HCEC 1CT (cell line): ENCODE data around the gene BPIFB1.
A peak's percentile ranks its signal among the peaks of the same experiment; 100 is the strongest.

Source experiments
- DNase-seq: peaks from one replicate; pipeline ENCODE4 v3.0.0-alpha.2; 2017

The BPIFB1 gene

GRCh38 chr20:33301192-33301930 lies 18.3 kb downstream of the BPIFB1 start:
- DNase-seq: no peak

DNA sequence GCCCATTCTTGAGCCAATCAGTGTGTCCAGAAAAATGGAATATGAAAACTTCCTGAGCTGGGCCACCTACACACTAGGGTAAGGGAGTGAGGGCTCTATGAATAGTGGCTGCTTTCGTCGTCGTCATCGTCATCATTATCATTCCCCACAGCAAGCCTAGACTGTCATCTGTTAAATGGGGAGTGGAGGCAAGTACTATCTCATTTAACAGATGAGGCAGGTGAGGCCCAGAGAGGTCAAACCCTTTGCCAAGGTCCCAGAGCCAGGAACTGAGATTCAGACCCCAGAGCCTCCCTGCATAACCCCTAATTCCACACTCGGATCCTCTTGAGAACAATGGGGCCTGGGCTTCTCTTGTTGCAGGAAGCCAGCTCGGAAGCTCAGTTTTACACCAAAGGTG lies 20.6 kb downstream of the BPIFB1 start:
- no peak for DNase-seq

GRCh38 chr20:33304046-33304445 lies 21.0 kb downstream of the BPIFB1 start:
- no peak for DNase-seq

GRCh38 chr20:33305589-33306057 lies 22.6 kb downstream of the BPIFB1 start:
- DNase-seq: peak; percentile 31

DNA sequence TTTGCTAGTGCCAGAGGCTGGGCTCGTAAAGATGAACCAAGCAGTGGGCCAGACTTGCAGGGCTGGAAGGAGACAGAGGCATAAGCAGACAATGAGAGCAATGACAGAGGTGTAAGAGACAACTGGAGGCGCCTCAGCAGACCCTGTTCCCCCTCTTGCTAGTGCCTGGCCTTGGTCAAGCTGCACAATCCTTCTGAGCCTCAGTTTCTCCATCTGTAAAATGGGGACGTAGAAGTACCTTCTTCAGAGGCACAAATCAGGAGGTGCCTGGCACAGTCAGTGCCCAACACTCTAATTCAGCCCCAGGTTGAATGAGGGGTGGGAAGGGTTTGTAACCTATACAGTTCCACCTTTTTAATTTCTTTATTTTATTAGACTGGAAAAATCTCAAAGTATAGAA lies 23.2 kb downstream of the BPIFB1 start:
- no peak for DNase-seq

DNA sequence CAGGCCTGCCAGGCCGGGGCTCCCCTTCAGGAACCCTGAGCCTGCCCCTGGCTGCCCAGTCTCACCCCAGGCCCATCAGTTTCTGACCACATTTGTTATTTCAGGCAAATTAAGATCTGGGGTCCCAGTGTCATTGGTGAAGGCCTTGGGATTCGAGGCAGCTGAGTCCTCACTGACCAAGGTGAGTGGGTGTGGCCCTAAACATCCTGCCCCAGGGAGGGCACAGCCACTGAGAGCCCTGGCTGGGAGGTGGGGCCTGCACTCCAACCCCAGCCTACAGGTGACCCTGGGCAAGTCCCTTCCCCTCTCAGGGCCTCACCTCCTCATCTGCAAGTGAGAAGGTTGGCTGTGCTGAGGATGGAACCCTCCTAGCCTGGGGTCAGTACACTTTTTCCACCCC lies 23.8 kb downstream of the BPIFB1 start:
- no peak for DNase-seq

DNA sequence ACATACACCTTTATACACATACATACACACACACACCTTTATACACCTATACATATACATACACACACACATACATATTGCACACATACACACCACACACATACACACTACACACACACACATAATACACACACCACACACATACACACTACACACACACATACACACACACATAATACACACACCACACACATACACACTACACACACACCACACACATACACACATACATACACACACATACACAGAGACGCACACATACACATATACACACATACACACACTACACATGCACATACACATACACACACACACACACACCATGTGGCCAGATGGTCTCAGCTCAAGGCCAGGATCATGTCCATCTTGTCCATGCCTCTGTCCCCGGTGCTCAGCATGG lies 25.7 kb downstream of the BPIFB1 start:
- no peak for DNase-seq

- no peak for DNase-seq
Measured at GRCh38 chr20:33309631-33310030, 26.6 kb downstream of the BPIFB1 start.

DNA sequence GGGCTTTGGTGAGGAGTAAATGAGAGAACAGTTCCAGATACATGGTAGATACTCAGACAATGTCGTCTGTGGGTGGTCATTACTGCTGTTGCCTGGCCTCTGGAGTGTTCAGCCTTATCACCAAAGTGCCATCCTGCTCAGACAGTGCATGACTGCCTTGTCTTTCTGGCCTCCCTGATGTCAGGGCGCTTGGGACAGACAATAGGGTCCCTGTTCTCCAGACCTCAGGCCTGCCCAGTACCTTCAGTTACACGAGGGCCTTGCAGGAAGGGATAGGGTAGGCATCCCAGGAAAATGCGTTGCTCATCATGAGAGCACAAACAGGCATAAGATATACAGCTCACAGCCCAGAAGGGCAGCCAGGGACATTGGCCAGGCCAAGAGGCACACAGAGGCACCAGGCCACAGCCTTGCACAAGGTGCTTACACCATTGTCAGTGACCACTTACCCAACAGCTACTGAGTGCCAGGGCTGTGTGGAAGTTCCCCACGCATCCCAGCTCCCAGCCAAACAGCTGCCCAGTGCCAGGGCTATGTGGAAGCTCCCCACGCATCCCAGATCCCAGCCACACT lies 27.4 kb downstream of the BPIFB1 start:
- DNase-seq: no peak

DNA sequence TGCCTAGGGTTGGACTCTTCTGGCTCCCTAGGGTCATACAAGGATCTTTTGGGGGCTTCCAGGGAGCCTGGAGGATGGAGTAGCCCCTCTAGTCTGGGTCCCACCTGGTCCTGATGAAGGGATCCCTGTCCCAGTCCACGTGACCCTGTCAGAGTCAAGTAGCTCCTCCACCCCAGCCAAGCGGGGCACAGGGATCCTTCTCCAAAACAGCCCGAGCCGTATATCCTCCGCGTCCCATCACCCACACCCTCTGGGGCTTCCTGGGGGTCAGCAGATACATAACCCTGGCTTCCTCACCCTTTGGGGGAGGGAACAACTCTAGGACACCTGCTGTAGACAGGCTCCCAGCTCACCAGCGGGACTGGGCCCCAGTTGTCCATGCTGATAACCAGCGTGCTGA lies 28.0 kb downstream of the BPIFB1 start:
- DNase-seq: no peak

- no peak for DNase-seq
Measured at GRCh38 chr20:33311996-33312395, 29.0 kb downstream of the BPIFB1 start.

DNA sequence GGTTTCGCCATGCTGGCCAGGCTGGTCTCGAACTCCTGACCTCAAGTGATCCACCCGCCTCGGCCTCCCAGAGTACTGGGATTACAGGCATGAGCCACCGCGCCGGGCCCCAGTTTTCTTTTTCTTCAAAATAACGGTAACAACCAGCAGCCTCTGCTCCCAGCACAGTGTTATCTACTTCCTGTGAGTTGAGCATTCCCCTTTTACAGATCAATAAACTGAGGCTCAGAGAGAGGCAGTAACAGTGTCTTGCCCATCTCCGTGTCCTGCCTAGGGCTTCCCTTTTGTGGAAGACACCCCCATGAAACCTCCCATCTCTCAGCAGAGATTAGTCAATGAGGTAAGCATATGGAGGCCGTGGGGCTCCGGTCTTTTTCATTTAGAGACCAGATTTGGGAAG lies 29.6 kb downstream of the BPIFB1 start:
- DNase-seq: no peak

- no peak for DNase-seq
Measured at GRCh38 chr20:33313686-33314314, 30.8 kb downstream of the BPIFB1 start.

GRCh38 chr20:33316343-33316742 lies 33.3 kb downstream of the BPIFB1 start:
- DNase-seq: no peak

- DNase-seq: no peak
Measured at GRCh38 chr20:33316958-33317357, 33.9 kb downstream of the BPIFB1 start.

- no peak for DNase-seq
Measured at GRCh38 chr20:33317424-33318095, 34.5 kb downstream of the BPIFB1 start.

DNA sequence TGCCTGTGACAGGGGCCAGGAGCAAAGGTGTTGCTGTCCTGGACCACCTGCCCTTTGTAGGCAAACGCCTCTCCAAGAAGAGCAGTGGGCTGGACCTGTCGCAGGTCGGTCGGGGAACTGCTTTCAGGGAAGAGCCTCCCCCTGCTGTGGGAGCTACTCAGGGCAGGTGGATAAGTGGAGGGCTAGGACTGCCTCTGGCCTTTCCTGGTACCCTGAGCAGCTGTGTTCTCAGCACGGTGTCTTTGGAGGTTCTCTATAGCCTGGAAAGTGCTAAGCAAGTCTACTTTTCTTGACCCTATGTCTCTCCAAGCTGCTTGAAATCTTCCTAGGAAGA lies 35.0 kb downstream of the BPIFB1 start:
- no peak for DNase-seq

- no peak for DNase-seq
Measured at GRCh38 chr20:33320006-33320405, 37.0 kb downstream of the BPIFB1 start.

DNA sequence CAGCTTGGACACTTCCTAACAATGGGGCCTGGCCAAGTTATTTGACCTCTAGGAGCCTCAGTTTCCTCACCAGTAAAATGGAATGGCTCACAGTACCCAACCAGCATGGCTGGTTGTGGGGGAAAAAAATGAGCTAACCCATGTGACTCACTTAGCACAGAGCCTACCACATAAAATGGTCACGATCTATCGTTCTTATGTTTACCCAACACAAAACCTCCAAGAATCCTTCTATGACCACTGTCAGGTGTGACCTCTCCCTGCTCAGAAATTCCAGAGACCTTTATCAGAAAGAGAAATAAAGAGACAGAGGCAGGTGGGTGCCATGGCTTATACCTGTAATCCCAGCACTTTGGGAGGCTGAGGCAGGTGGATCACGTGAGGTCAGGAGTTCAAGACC lies 39.4 kb downstream of the BPIFB1 start:
- DNase-seq: no peak

DNA sequence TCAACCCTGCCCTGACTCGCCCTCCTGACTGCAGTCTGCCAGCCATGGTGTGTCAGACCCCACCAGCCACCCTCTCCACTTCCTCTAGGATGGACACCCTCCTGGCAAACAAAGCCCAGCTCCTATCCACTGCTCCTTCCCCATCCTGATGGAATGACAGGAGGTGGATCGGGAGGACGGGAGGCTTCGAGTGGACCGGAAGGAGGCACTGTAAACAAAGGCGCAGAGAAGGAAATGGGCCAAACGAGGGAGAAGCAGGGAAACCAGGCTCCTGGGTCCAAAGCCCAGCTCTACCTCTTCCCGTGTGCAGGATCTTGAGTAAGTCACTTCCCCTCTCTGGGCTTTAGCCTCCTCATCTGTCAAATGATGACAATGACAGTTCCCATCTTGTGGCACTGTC lies 40.2 kb downstream of the BPIFB1 start:
- no peak for DNase-seq

GRCh38 chr20:33325350-33325749 lies 42.3 kb downstream of the BPIFB1 start:
- no peak for DNase-seq

DNA sequence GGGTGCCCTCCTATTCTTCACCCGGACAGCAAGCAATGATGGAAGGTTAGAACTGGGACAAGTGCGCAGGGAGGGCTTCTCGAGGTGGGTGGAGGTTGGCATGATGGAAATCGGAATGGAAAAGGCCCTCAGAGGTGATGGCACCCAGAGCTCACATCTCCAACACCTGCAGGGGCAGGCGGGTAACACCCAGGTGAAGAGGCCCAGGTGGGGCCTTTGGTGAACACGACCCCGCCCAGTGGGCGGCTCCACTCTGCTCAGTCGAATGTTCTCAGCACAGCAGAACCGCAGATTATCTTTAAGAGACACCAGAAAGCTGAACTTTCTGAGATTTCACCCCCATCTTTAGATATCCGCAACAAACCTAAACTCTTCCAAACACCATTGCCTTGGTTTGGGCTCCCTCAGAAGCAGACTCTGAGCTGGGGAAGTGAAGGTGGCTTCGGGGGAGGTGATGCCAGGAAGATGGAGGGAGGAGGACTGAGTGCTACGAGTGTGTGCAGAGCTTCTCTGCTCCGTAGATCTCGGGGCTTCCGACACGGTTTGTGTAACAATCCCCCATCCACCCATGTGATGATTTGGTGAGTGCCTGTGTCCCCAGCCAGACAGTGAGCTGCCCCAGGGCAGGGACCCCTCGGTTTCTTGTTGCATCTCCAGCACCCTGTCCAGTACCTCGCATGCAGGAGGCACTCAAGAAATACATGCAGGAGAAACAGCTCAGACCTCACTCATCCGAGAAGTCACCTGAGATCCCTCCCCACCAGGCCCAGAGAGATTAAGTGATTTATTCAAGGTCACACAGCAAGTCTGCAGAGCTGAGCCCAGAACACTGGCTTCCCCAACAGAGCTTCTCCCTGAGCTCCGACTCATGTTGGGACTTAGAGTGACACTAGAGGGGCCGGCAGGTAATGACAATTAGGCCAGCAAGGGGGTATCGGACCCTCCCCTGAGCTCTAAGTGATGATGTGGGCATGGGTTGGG lies 45.4 kb downstream of the BPIFB1 start:
- DNase-seq: no peak
